Measurements from ENCODE around the gene LARP7.
"Not testable (repeated sequence)": the region's sequence is repeated elsewhere in the genome, so short reads cannot be mapped to it uniquely, and the experiment has no call there.

The LARP7 gene

GRCh38 chr4:112636688-112637551, at the start of gene LARP7, which contains the start of gene ZGRF1:
Gene LARP7, plus strand, starts transcription at chr4:112637143. Its CDS starts 7,527 bp downstream, at chr4:112644670.
Gene ZGRF1, minus strand, starts transcription at chr4:112636909. Its CDS starts 3,733 bp downstream, at chr4:112633176.
- DNase-seq: peak; percentile 98

- no peak for DNase-seq
Observed at GRCh38 chr4:112589206-112589605, 47.7 kb upstream of the LARP7 start.

GRCh38 chr4:112591593-112591992, 45.4 kb upstream of the LARP7 start:
- no peak for DNase-seq

GRCh38 chr4:112592717-112593116, 44.2 kb upstream of the LARP7 start:
- no peak for DNase-seq

- no peak for DNase-seq
Observed at GRCh38 chr4:112593438-112594133, 43.4 kb upstream of the LARP7 start.

- DNase-seq: no peak
Observed at GRCh38 chr4:112594993-112595392, 42.0 kb upstream of the LARP7 start.

- DNase-seq: peak; percentile 11
Observed at GRCh38 chr4:112604589-112604988, 32.4 kb upstream of the LARP7 start.

- DNase-seq: not testable (repeated sequence)
Observed at GRCh38 chr4:112612814-112613213, 24.1 kb upstream of the LARP7 start.

- no peak for DNase-seq
Observed at GRCh38 chr4:112616984-112617383, 20.0 kb upstream of the LARP7 start.

- DNase-seq: no peak
Observed at GRCh38 chr4:112626228-112626627, 10.7 kb upstream of the LARP7 start.

GRCh38 chr4:112633477-112634235, 3.3 kb upstream of the LARP7 start:
- peak; percentile 11 for DNase-seq

- no peak for DNase-seq
Observed at GRCh38 chr4:112637552-112637866, 566 bp downstream of the LARP7 start.

- no peak for DNase-seq
Observed at GRCh38 chr4:112642526-112642925, 5.6 kb downstream of the LARP7 start.

GRCh38 chr4:112644595-112645535, 7.9 kb downstream of the LARP7 start:
- DNase-seq: not testable (repeated sequence)

GRCh38 chr4:112645541-112646329, 8.8 kb downstream of the LARP7 start:
- no peak for DNase-seq

GRCh38 chr4:112646632-112647537, 9.9 kb downstream of the LARP7 start:
- no peak for DNase-seq

GRCh38 chr4:112647785-112648184, 10.8 kb downstream of the LARP7 start:
- DNase-seq: no peak

GRCh38 chr4:112648263-112649054, 11.5 kb downstream of the LARP7 start:
- no peak for DNase-seq

GRCh38 chr4:112649055-112649408, 12.1 kb downstream of the LARP7 start:
- DNase-seq: no peak

- DNase-seq: no peak
Observed at GRCh38 chr4:112650332-112650731, 13.4 kb downstream of the LARP7 start.
